Hepatocyte (in vitro differentiated cells): ENCODE results near the gene EYA3.

Source experiments
- CTCF ChIP-seq: fragments of 200-600 bp; sonication (generic); IDR thresholded peaks from 2 replicates; pipeline ENCODE4 v1.5.1; 2016; ENCODE audit warnings: antibody characterized with exemption, mild to moderate bottlenecking; ENCODE audit not compliant: poor library complexity
- EZH2 ChIP-seq: fragments of 200-600 bp; sonication (generic); IDR thresholded peaks from 2 replicates; pipeline ENCODE4 v1.6.1; 2016; ENCODE audit warnings: antibody characterized with exemption, mild to moderate bottlenecking, borderline replicate concordance

- TF ChIP-seq CTCF: no peak
- no peak for TF ChIP-seq EZH2
These were observed 21.8 kb downstream of the EYA3 start for GRCh38 chr1:28066393-28067154.
